Stimulated activated CD4-positive, alpha-beta T cell treated with anti-CD3 and anti-CD28 coated beads, TNF-alpha, amount 100 ng/mL, for 24 hours (primary cell): ENCODE measurements around the gene KRTAP10-1.
"Not testable (repeated sequence)": the region's sequence is repeated elsewhere in the genome, so short reads cannot be mapped to it uniquely, and the experiment has no call there.

Experiments
- DNase-seq, 3 experiments: peaks; one replicate each; pipeline ENCODE4 v3.0.0-alpha.2; 2020; ENCODE audit warnings: low read depth in 3 of 3

The KRTAP10-1 gene

GRCh38 chr21:44571296-44571695 is 31.3 kb upstream of the KRTAP10-1 start:
- no peak for DNase-seq

- no peak for DNase-seq
Measured at GRCh38 chr21:44569861-44570517, 30.0 kb upstream of the KRTAP10-1 start.

DNA sequence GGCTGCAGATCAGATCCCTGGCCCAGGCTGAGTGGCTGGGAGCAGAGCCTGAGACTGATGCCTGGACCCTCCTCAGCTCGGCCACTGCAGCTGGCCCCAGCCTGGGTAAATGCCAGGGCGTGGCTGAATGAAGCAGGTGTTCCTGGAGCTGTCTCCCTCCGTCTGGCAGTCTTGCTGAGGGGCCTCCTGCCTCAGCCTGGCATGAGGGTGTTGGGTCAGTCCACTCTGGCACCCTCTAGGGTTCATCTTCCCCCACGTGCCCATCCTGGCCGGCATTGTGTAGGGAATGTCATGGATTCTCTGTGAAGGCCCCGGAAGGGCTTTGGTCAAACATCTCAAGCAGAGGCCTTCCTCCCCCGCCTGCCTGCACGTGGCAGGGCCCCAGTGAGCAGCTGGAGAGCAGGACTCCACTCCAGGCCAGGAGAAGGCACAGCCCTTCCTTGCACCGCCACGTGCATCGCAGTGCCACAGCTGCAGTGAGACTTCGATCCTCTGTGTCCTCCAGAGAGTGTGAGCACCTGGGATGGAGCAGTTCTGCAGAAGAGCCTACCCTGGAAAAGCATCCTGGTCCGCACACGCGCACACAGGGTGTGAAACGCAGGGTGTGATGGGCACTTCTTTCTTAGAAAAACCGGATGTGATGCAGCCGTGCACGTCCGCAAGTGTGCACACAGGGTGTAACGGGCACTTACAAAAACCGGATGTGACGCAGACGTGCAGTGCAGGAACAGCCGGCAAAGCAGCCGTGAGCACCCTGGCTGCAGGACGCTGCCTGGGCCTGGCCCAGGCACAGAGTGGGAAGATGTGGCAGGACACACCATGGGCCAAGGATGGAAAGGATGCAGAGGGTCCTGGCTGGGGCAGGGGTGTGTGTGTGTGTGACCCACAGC is 28.9 kb upstream of the KRTAP10-1 start:
- no peak for DNase-seq

DNA sequence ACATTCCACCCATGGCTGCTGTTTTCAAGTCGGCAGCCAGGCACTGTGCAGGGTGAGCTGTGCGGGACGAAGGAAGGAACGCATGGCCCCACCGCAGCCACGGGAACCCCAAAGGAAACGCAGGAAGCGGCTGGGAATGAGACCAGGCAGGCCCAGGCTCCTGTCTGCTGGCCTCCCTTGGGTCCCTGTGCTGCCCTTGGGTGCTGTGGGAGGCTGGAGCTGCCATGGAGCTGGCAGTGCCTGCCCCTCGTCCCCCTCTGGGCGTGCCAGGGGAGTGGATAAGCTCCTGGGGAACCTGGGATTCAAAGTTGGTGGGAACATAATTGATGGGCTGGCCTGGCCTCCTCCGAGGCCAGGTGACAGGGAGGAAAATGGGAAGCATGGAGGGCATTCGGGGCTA is 28.3 kb upstream of the KRTAP10-1 start:
- DNase-seq: no peak

DNA sequence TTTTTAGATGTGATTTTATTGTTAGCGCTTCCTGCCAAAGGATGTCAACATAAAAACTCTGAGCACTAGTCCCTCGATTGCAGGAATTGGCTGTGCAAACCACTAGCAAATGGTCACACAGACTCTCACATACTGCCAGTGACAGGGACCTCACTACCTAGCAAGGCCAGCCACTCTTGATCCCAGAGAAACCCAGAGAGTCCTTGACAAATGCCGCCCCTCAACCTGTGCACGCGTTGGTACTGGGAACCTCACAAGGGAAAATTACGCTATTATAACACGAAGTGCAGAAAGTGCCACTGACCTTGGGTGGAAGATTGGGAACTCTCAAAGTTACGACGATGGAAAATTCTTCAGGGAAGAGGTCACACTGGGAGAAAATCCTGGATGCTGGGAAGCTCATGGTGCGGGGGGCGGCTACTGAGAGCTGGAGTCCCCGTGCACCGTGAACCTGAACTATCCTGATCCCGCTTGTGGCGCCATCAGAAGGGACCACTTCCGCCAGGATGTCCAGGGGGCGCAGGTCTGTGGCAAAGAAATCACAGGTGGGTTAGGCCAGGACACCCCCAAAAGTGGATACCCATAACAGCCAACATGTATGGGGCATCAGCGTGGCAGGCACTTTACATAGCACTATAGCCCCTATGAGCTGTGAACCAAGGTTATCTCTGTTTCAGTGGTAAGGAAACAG is 27.6 kb upstream of the KRTAP10-1 start:
- DNase-seq: no peak

DNA sequence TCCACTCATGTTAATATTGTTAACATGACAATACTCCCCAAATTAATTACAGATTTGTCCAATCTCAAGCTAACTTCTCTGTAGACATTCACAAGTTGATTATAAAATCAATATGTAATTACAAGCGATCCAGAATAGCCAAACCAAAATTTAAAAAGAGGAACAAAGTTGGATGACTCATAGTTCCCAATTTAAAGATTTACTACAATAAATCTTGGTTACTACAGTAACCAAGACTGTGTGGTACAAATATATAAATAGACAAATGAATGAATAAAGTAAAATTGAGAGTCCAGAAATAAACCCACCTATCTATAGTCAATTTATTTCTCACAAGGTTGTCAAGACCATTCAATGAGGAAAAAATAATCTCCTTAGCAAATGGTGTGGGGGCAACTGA is 26.4 kb upstream of the KRTAP10-1 start:
- DNase-seq: no peak

- no peak for DNase-seq
Measured at GRCh38 chr21:44564886-44565598, 25.0 kb upstream of the KRTAP10-1 start.

DNA sequence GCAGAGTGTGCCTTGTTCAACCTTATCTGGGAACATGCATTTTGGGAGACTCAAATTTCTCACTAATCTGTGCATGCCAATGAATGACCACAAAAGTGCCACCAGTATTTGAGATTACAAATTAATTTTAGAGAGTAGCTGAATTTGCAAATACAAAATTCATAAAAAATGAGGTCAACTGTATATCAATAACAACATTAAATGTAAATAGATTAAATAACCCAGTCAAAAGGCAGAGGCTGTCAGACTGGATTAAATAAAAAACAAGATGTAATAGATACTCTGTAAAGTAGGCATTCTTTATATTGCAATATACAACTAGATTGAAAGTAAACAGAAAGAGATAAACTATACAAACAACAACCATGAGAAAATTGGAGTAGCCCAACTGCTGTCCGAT is 24.1 kb upstream of the KRTAP10-1 start:
- DNase-seq: no peak

- DNase-seq: no peak
Measured at GRCh38 chr21:44558695-44559094, 18.7 kb upstream of the KRTAP10-1 start, which contains the start of gene KRTAP10-3. KRTAP10-3 (minus strand) TSS chr21:44558795; CDS start chr21:44558715, 80 bp downstream.

- not testable (repeated sequence) for DNase-seq
Measured at GRCh38 chr21:44558329-44558675, 18.3 kb upstream of the KRTAP10-1 start.

GRCh38 chr21:44557491-44558328 is 17.7 kb upstream of the KRTAP10-1 start:
- no peak for DNase-seq

GRCh38 chr21:44556879-44557278 is 16.9 kb upstream of the KRTAP10-1 start:
- no peak for DNase-seq

DNA sequence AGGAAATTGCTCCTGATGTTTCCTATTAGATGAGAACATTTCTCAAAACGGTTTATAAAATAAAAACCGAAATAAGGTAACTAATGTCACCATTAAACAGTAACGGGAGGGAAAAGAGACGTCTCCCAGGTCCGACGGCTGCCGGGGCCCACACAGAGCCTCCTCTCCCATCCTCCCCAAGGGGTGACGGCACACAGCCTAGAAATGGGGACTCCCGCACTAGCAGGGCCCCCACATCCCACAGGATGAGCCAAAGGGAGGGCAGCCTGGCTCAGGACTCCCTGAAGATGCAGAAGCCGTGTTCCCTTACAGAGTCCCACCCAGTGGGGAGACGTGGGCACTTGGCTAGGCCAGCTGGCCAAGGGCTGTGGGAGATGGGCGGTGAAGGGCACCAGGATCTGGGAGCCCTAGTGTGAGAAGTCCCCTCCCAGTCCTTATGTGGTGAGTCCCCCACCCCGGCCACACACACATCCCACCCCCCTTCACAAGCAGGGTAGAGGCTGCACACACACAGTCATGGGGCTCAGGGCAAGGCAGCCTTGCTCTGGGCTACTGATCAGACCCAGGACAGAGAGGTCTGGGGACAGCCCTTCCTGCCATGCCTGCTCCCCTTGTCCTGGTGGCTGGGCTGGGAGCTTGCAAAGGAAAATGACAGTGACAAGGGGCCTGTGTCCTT is 15.3 kb upstream of the KRTAP10-1 start:
- DNase-seq: no peak

GRCh38 chr21:44552681-44553080 is 12.7 kb upstream of the KRTAP10-1 start:
- DNase-seq: no peak

- no peak for DNase-seq
Measured at GRCh38 chr21:44552136-44552535, 12.1 kb upstream of the KRTAP10-1 start.

DNA sequence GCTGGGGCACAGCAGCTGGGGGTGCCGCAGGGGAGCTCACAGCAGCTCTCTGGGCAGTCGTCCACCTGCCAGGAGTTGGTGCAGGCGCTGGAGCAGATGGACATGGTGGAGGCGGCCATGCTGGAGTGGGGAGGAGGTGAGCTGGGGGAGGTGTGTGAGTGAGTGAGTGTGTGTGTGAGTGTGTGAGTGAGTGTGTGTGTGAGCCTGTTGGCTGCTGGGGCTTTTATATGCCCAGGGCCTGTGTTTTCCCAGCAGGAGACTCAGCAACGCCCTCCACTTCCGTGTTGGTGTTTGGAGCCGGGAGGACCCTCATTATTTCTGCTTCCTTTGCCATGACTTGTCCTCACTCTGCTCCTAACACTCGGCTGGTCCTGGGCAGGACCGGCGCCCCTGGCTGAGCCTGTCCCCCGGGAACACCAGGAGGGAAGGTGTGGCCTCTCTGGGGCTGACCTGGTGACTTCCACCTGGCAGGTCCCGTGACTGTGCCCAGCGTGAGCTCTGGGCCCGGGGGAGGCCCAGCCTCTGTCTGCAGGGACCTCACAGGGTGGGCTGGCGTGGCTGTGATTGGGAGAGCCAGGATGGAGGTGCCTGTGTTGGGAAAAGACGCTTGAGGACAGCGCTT is 11.5 kb upstream of the KRTAP10-1 start, which contains the start of gene KRTAP10-2:
Gene KRTAP10-2, minus strand, starts transcription at position 166 of the 622 bp plus-strand sequence. Its CDS starts 47 bp downstream, at position 119.
- DNase-seq: no peak

DNA sequence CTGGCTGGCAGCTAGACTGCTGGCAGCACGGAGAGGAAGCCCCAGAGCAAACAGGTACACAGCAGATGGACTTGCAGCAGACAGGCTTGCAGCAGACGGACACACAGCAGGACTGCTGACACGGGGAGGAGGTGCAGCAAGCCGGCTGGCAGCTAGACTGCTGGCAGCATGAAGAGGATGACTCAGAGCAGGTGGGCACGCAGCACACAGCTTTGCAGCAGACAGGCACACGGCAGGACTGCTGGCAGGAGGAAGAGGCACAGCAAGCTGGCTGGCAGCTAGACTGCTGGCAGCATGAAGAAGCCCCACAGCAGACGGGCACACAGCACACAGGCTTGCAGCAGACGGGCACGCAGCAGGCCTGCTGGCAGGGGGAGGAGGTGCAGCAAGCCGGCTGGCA is 10.8 kb upstream of the KRTAP10-1 start:
- DNase-seq: no peak

DNA sequence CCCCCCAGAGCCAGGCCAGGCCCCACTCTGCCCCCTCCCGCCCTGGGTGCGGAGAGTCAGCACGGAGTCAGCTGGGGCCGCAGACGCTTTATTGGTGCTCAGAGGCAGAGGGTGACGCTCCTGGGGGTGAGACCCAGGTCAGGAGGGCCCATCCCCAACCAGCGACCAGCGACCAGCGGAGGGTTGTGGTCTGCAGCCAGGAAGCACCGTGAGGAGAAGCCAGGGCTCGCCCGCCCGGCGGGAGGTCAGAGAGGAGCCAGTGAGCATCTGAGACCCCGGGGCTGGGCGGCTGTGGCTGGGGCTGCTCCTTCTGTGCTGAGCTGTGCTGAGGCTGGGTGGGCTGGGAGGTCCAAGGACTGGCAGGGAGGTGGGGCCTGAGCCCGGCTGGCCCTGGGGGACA is 10.3 kb upstream of the KRTAP10-1 start:
- not testable (repeated sequence) for DNase-seq

GRCh38 chr21:44549525-44550211 is 9.7 kb upstream of the KRTAP10-1 start:
- DNase-seq: no peak
